HepG2 (cell line): ENCODE measurements around the gene PGAP3. TPM values are rescaled to one million over a fixed set of nuclear protein-coding genes. Genes with fewer than 3 reads are reported as not detected.

Source experiments
- ARID2 ChIP-seq: sonication (generic); formaldehyde crosslinking; IDR thresholded peaks from 2 replicates; pipeline ENCODE4 v1.8.1; 2022; ENCODE audit warnings: mild to moderate bottlenecking, missing genetic modification reagents, borderline replicate concordance
- ARNT ChIP-seq: fragments of 450-650 bp; IDR thresholded peaks from 2 replicates; pipeline ENCODE4 v1.6.1; 2017
- ERF ChIP-seq: IDR thresholded peaks from 2 replicates; pipeline ENCODE4 v1.6.1; 2018; ENCODE audit warnings: missing biosample characterization, missing genetic modification reagents
- EZH2 ChIP-seq: conservative IDR thresholded peaks from 2 replicates; pipeline ENCODE4 v1.6.1; 2012; ENCODE audit warnings: mild to moderate bottlenecking, low read depth, low read length, moderate library complexity
- NFE2L1 ChIP-seq: sonication (generic); formaldehyde crosslinking; IDR thresholded peaks from 2 replicates; pipeline ENCODE4 v1.4.0; 2020; ENCODE audit warnings: missing genetic modification reagents, mild to moderate bottlenecking, borderline replicate concordance
- PHB2 ChIP-seq: fragments of 450-650 bp; IDR thresholded peaks from 2 replicates; pipeline ENCODE4 v1.6.1; 2018; ENCODE audit not compliant: partially characterized antibody
- PRMT3 ChIP-seq: sonication (generic); formaldehyde crosslinking; IDR thresholded peaks from 2 replicates; pipeline ENCODE4 v1.8.1; 2022; ENCODE audit warnings: low read depth, mild to moderate bottlenecking, moderate library complexity, missing genetic modification reagents, borderline replicate concordance
- SYNCRIP ChIP-seq: fragments of 200-400 bp; formaldehyde crosslinking; IDR thresholded peaks from 2 replicates; pipeline ENCODE4 v1.6.1; 2018; ENCODE audit warnings: mild to moderate bottlenecking, low read depth, low read length; ENCODE audit not compliant: insufficient read depth
- TOE1 ChIP-seq: sonication (generic); formaldehyde crosslinking; IDR thresholded peaks from 2 replicates; pipeline ENCODE4 v1.4.0; 2020; ENCODE audit warnings: mild to moderate bottlenecking, missing genetic modification reagents
- ZFP1 ChIP-seq: IDR thresholded peaks from 2 replicates; pipeline ENCODE4 v1.6.1; 2016
- ZMYM2 ChIP-seq: sonication (generic); formaldehyde crosslinking; IDR thresholded peaks from 2 replicates; pipeline ENCODE4 v1.8.0; 2022; ENCODE audit warnings: mild to moderate bottlenecking, missing genetic modification reagents
- ZNF143 ChIP-seq: sonication (generic); formaldehyde crosslinking; IDR thresholded peaks from 2 replicates; pipeline ENCODE4 v1.4.0; 2020; ENCODE audit warnings: missing genetic modification reagents
- ZNF251 ChIP-seq: sonication (generic); formaldehyde crosslinking; IDR thresholded peaks from 2 replicates; pipeline ENCODE4 v1.9.0; 2021; ENCODE audit warnings: mild to moderate bottlenecking, missing genetic modification reagents
- ZNF30 ChIP-seq: sonication (generic); formaldehyde crosslinking; IDR thresholded peaks from 2 replicates; pipeline ENCODE4 v1.5.0; 2020; ENCODE audit warnings: mild to moderate bottlenecking, missing genetic modification reagents
- ZNF577 ChIP-seq: sonication (generic); formaldehyde crosslinking; IDR thresholded peaks from 2 replicates; pipeline ENCODE4 v1.4.0; 2020; ENCODE audit warnings: mild to moderate bottlenecking, low read depth, missing genetic modification reagents, borderline replicate concordance
- ZNF746 ChIP-seq: sonication (generic); formaldehyde crosslinking; IDR thresholded peaks from 2 replicates; pipeline ENCODE4 v1.8.0; 2022; ENCODE audit warnings: mild to moderate bottlenecking, missing genetic modification reagents
- ZNF788 ChIP-seq: sonication (generic); formaldehyde crosslinking; IDR thresholded peaks from 2 replicates; pipeline ENCODE4 v1.5.0; 2020; ENCODE audit warnings: mild to moderate bottlenecking, missing genetic modification reagents, borderline replicate concordance
- ZSCAN29 ChIP-seq: sonication (generic); formaldehyde crosslinking; conservative IDR thresholded peaks from 2 replicates; pipeline ENCODE4 v1.4.0; 2020; ENCODE audit warnings: mild to moderate bottlenecking, missing genetic modification reagents
- polyA plus RNA-seq, 8 experiments: library from polyadenylated mRNA; depleted of rRNA in 3 of 8; stranded (reverse) in 7 of 8; unstranded in 1 of 8; fragments of >200 nt; fragmentation: Illumina TruSeq in 4 of 8; extraction: Trizol in 4 of 8; gene quantifications; 2 replicates each; pipeline versions ENCODE4 v1.2.1 to v1.2.3, GENCODE V29; 2011 to 2016; ENCODE audit warnings: low read depth in 4 of 8, missing spikeins in 1 of 8, mixed read lengths in 1 of 8; ENCODE audit not compliant: insufficient read depth in 1 of 8
- total RNA-seq, 5 experiments: library from RNA; depleted of rRNA; stranded (reverse); fragments of >200 nt; fragmentation: Illumina TruSeq; extraction: Trizol; gene quantifications; 2 replicates each; pipeline ENCODE4 v1.2.3, GENCODE V29; 2016; ENCODE audit warnings: low read depth in 1 of 5
- TF ChIP-seq, protein P1 (sequence below): sonication (generic); formaldehyde crosslinking; IDR thresholded peaks from 2 replicates; pipeline ENCODE4 v1.5.1; 2020; ENCODE audit warnings: missing genetic modification reagents, mild to moderate bottlenecking, borderline replicate concordance
- TF ChIP-seq, protein P2 (sequence below): sonication (generic); formaldehyde crosslinking; conservative IDR thresholded peaks from 2 replicates; pipeline ENCODE4 v1.5.0; 2020; ENCODE audit warnings: missing genetic modification reagents
- TF ChIP-seq, protein P3 (sequence below), 2 experiments: sonication (generic) in 1 of 2; formaldehyde crosslinking in 1 of 2; IDR thresholded peaks; 2 replicates each; pipeline versions ENCODE4 v1.4.0 to v1.6.1; 2018 to 2020; ENCODE audit warnings: missing genetic modification reagents in 2 of 2, borderline replicate concordance in 1 of 2, low read depth in 1 of 2, mild to moderate bottlenecking in 1 of 2, missing biosample characterization in 1 of 2
- TF ChIP-seq, protein P4 (sequence below): sonication (generic); formaldehyde crosslinking; IDR thresholded peaks from 2 replicates; pipeline ENCODE4 v1.4.0; 2020; ENCODE audit warnings: low read depth, mild to moderate bottlenecking, missing genetic modification reagents
- TF ChIP-seq, protein P5 (sequence below): sonication (generic); formaldehyde crosslinking; IDR thresholded peaks from 2 replicates; pipeline ENCODE4 v1.5.1; 2020; ENCODE audit warnings: mild to moderate bottlenecking, missing genetic modification reagents

PGAP3 gene
- total and polyA plus RNA-seq, 2 of the 13 experiments (the other 11 are each of a cell fraction or from before 2014, with no cell fraction given) = 11.9 to 14.6 TPM

DNA sequence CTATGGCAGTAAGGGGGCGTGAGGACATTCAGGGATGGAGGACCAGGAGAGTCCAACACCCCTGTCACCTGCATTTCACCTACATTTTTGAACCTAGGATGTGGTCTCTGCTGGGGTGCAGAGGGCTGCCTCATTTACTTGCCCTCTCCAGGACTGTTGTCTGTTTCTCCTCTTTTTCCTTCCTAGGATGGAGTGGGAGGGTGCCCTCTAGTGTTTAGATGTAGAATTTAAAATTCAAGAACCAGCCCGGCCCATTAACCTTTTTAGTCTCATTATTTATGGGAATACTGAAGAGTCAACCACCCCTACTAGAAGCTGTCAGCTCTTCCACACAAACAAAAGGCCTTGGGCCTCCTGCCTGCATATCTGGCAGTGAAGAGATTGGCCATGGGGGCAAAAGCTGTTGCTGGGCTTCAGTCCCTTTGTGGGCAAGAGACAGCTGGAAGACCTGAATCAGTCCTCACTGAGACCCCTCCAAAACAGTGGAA lies 53.4 kb downstream of the PGAP3 start (continued):
- TF ChIP-seq, protein P1, sequence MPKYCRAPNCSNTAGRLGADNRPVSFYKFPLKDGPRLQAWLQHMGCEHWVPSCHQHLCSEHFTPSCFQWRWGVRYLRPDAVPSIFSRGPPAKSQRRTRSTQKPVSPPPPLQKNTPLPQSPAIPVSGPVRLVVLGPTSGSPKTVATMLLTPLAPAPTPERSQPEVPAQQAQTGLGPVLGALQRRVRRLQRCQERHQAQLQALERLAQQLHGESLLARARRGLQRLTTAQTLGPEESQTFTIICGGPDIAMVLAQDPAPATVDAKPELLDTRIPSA (CRISPR knock-in tag) = no peak
- no peak for TF ChIP-seq SYNCRIP
- TF ChIP-seq EZH2 = no peak
- no peak for TF ChIP-seq ARID2 (CRISPR knock-in tag)
- TF ChIP-seq PHB2 = no peak
- TF ChIP-seq, protein P2, sequence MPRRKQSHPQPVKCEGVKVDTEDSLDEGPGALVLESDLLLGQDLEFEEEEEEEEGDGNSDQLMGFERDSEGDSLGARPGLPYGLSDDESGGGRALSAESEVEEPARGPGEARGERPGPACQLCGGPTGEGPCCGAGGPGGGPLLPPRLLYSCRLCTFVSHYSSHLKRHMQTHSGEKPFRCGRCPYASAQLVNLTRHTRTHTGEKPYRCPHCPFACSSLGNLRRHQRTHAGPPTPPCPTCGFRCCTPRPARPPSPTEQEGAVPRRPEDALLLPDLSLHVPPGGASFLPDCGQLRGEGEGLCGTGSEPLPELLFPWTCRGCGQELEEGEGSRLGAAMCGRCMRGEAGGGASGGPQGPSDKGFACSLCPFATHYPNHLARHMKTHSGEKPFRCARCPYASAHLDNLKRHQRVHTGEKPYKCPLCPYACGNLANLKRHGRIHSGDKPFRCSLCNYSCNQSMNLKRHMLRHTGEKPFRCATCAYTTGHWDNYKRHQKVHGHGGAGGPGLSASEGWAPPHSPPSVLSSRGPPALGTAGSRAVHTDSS (CRISPR knock-in tag) = no peak
- TF ChIP-seq, protein P3, sequence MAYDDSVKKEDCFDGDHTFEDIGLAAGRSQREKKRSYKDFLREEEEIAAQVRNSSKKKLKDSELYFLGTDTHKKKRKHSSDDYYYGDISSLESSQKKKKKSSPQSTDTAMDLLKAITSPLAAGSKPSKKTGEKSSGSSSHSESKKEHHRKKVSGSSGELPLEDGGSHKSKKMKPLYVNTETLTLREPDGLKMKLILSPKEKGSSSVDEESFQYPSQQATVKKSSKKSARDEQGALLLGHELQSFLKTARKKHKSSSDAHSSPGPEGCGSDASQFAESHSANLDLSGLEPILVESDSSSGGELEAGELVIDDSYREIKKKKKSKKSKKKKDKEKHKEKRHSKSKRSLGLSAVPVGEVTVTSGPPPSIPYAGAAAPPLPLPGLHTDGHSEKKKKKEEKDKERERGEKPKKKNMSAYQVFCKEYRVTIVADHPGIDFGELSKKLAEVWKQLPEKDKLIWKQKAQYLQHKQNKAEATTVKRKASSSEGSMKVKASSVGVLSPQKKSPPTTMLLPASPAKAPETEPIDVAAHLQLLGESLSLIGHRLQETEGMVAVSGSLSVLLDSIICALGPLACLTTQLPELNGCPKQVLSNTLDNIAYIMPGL (CRISPR knock-in tag; IDR thresholded peaks at IDR 0.05; ENCODE audit: borderline replicate concordance in 1 of 2, low read depth in 1 of 2) = 0 out of 4 replicates have a peak, but pooled peaks of 1 of the 2 experiments have one; percentile 23
- TF ChIP-seq, protein P4, sequence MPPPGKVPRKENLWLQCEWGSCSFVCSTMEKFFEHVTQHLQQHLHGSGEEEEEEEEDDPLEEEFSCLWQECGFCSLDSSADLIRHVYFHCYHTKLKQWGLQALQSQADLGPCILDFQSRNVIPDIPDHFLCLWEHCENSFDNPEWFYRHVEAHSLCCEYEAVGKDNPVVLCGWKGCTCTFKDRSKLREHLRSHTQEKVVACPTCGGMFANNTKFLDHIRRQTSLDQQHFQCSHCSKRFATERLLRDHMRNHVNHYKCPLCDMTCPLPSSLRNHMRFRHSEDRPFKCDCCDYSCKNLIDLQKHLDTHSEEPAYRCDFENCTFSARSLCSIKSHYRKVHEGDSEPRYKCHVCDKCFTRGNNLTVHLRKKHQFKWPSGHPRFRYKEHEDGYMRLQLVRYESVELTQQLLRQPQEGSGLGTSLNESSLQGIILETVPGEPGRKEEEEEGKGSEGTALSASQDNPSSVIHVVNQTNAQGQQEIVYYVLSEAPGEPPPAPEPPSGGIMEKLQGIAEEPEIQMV (CRISPR knock-in tag) = no peak
- no peak for TF ChIP-seq NFE2L1 (CRISPR knock-in tag)
- no peak for TF ChIP-seq ZMYM2
- TF ChIP-seq ZNF746 (CRISPR knock-in tag) = no peak
- no peak for TF ChIP-seq ZNF143 (CRISPR knock-in tag)
- no peak for TF ChIP-seq ZNF30 (CRISPR knock-in tag)
- TF ChIP-seq, protein P5, sequence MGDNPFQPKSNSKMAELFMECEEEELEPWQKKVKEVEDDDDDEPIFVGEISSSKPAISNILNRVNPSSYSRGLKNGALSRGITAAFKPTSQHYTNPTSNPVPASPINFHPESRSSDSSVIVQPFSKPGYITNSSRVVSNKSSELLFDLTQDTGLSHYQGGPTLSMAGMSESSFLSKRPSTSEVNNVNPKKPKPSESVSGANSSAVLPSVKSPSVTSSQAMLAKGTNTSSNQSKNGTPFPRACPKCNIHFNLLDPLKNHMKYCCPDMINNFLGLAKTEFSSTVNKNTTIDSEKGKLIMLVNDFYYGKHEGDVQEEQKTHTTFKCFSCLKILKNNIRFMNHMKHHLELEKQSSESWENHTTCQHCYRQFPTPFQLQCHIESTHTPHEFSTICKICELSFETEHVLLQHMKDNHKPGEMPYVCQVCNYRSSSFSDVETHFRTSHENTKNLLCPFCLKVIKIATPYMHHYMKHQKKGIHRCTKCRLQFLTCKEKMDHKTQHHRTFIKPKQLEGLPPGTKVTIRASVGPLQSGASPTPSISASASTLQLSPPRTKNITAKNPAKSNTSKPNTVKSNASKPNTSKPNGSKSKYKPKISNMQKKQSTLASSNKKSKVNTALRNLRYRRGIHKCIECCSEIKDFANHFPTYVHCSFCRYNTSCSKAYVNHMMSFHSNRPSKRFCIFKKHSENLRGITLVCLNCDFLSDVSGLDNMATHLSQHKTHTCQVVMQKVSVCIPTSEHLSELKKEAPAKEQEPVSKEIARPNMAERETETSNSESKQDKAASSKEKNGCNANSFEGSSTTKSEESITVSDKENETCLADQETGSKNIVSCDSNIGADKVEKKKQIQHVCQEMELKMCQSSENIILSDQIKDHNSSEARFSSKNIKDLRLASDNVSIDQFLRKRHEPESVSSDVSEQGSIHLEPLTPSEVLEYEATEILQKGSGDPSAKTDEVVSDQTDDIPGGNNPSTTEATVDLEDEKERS (CRISPR knock-in tag) = no peak
- TF ChIP-seq ARNT = no peak
- TF ChIP-seq ZNF788 (CRISPR knock-in tag) = peak; percentile 57; the same call in 1 of the 2 replicates
- TF ChIP-seq TOE1 (CRISPR knock-in tag) = no peak
- no peak for TF ChIP-seq ZNF577 (CRISPR knock-in tag)
- TF ChIP-seq ZNF251 (CRISPR knock-in tag) = no peak
- TF ChIP-seq PRMT3 (CRISPR knock-in tag) = no peak
- no peak for TF ChIP-seq ZFP1 (CRISPR knock-in tag)
- no peak for TF ChIP-seq ZSCAN29 (CRISPR knock-in tag)
- 0 out of 2 replicates have a peak, but pooled peaks have one; percentile 21 for TF ChIP-seq ERF
